H1 (cell line): ENCODE measurements around the gene REEP2. TPM values are rescaled to one million over a fixed set of nuclear protein-coding genes. Genes with fewer than 3 reads are reported as not detected.

ENCODE experiments used
- CTCF ChIA-PET: fragments of 300-600 bp; sonication (Branson Sonifier 250); formaldehyde crosslinking; loops from one replicate; lab custom pipeline; 2021; ENCODE audit not compliant: partially characterized antibody; lab: Charles Lee
- POLR2A ChIA-PET: fragments of 300-600 bp; sonication (Branson Sonifier 250); formaldehyde crosslinking; loops from one replicate; lab custom pipeline; 2021; ENCODE audit warnings: inconsistent platforms; ENCODE audit not compliant: partially characterized antibody; lab: Charles Lee
- DNase-seq, 2 experiments: peaks; one replicate each; pipeline versions ENCODE4 v3.0.0 to v3.0.0-alpha.2; 2010 to 2022; ENCODE audit warnings: low spot score in 2 of 2, low read depth in 1 of 2, mixed read lengths in 1 of 2
- FAIRE-seq: peaks from 2 replicates; lab custom pipeline; 2011; peaks lifted over from hg19 to GRCh38; lab: Jason Lieb, UNC
- H2AFZ ChIP-seq: 2 replicates; pipeline ENCODE4 v1.8.1; 2012; ENCODE audit warnings: low read length, inconsistent platforms
- H2AK5ac ChIP-seq: 2 replicates; pipeline ENCODE4 v1.6.1; 2013; ENCODE audit warnings: low read depth, low read length
- H2BK120ac ChIP-seq: replicated peaks from 2 replicates; pipeline ENCODE3; 2013; ENCODE audit warnings: low read depth, low read length, inconsistent platforms
- H2BK12ac ChIP-seq: 2 replicates; pipeline ENCODE4 v1.6.1; 2013; ENCODE audit warnings: low read depth, low read length
- H2BK15ac ChIP-seq: 2 replicates; pipeline ENCODE4 v1.6.1; 2013; ENCODE audit warnings: low read length
- H2BK20ac ChIP-seq: 2 replicates; pipeline ENCODE4 v1.6.1; 2013; ENCODE audit warnings: low read length
- H2BK5ac ChIP-seq: 2 replicates; pipeline ENCODE4 v1.6.1; 2013; ENCODE audit warnings: low read depth, low read length
- H3K14ac ChIP-seq: 2 replicates; pipeline ENCODE4 v1.6.1; 2013; ENCODE audit warnings: inconsistent platforms; ENCODE audit not compliant: insufficient read length
- H3K18ac ChIP-seq: 2 replicates; pipeline ENCODE4 v1.6.1; 2013; ENCODE audit warnings: low read length; ENCODE audit errors: extremely low read depth
- H3K23ac ChIP-seq: 2 replicates; pipeline ENCODE4 v1.6.1; 2013; ENCODE audit warnings: inconsistent platforms; ENCODE audit not compliant: insufficient read length
- H3K23me2 ChIP-seq: 2 replicates; pipeline ENCODE4 v1.6.1; 2013; ENCODE audit warnings: low read depth, low read length
- H3K27ac ChIP-seq: 2 replicates; pipeline ENCODE4 v1.6.1; 2011; ENCODE audit warnings: low read depth, low read length, inconsistent platforms
- H3K27me3 ChIP-seq, 4 experiments: replicated peaks in 1 of 4; 1 replicate in 1 of 4; 2 replicates in 3 of 4; pipeline versions ENCODE4 v1.6.1 to v1.8.1; 2011 to 2013; ENCODE audit warnings: low read length in 3 of 4, mild to moderate bottlenecking in 3 of 4, inconsistent platforms in 2 of 4, mixed read lengths in 2 of 4, moderate library complexity in 1 of 4; ENCODE audit not compliant: control insufficient read depth in 3 of 4, insufficient read depth in 3 of 4; ENCODE audit errors: extremely low read depth in 1 of 4
- H3K36me3 ChIP-seq, 4 experiments: 2 replicates each; pipeline versions ENCODE4 v1.6.1 to v1.8.1; 2011 to 2013; ENCODE audit warnings: mild to moderate bottlenecking in 4 of 4, low read length in 3 of 4, moderate library complexity in 2 of 4, control low read depth in 1 of 4, inconsistent platforms in 1 of 4; ENCODE audit not compliant: insufficient read depth in 4 of 4, control insufficient read depth in 2 of 4
- H3K4ac ChIP-seq: replicated peaks from 2 replicates; pipeline ENCODE3; 2013; ENCODE audit warnings: low read length, low read depth, mixed read lengths, inconsistent platforms; ENCODE audit not compliant: insufficient read length
- H3K4me1 ChIP-seq, 4 experiments: replicated peaks in 1 of 4; 1 replicate in 1 of 4; 2 replicates in 3 of 4; pipeline versions ENCODE4 v1.6.1 to v1.8.1; 2011 to 2013; ENCODE audit warnings: low read length in 3 of 4, inconsistent platforms in 2 of 4, mixed read lengths in 1 of 4; ENCODE audit not compliant: insufficient read depth in 4 of 4, control insufficient read depth in 3 of 4
- H3K4me2 ChIP-seq, 2 experiments: 2 replicates each; pipeline versions ENCODE4 v1.6.1 to v1.8.1; 2011 to 2013; ENCODE audit warnings: low read depth in 2 of 2, low read length in 2 of 2, control low read depth in 1 of 2, inconsistent platforms in 1 of 2, mild to moderate bottlenecking in 1 of 2; ENCODE audit not compliant: insufficient read depth in 1 of 2
- H3K4me3 ChIP-seq, 4 experiments: fragments of 200-600, 300-600 bp in 1 of 4; sonication (generic), shearing (Covaris generic), sonication (Bioruptor Twin) in 1 of 4; 2 replicates each; pipeline versions ENCODE4 v1.5.1 to v1.8.1; 2011 to 2016; ENCODE audit warnings: low read length in 4 of 4, low read depth in 3 of 4, control low read depth in 2 of 4, inconsistent platforms in 2 of 4, mild to moderate bottlenecking in 2 of 4, mixed read lengths in 1 of 4, moderate library complexity in 1 of 4; ENCODE audit not compliant: insufficient read depth in 2 of 4; ENCODE audit errors: extremely low read depth in 1 of 4
- H3K56ac ChIP-seq: replicated peaks from 2 replicates; pipeline ENCODE3; 2013; ENCODE audit warnings: low read depth, mild to moderate bottlenecking, mixed read lengths, low read length, inconsistent platforms; ENCODE audit not compliant: insufficient read length
- H3K79me1 ChIP-seq: 2 replicates; pipeline ENCODE4 v1.6.1; 2013; ENCODE audit warnings: low read depth, low read length, control low read depth
- H3K79me2 ChIP-seq, 2 experiments: 2 replicates each; pipeline versions ENCODE4 v1.6.1 to v1.8.1; 2012 to 2013; ENCODE audit warnings: low read length in 2 of 2, mild to moderate bottlenecking in 2 of 2, inconsistent platforms in 1 of 2; ENCODE audit not compliant: insufficient read depth in 2 of 2, control insufficient read depth in 1 of 2
- H3K9ac ChIP-seq, 4 experiments: replicated peaks in 1 of 4; 1 replicate in 1 of 4; 2 replicates in 3 of 4; pipeline versions ENCODE4 v1.6.1 to v1.8.1; 2011 to 2013; ENCODE audit warnings: low read depth in 3 of 4, low read length in 3 of 4, control low read depth in 2 of 4, mild to moderate bottlenecking in 2 of 4, moderate library complexity in 2 of 4, inconsistent platforms in 1 of 4; ENCODE audit errors: extremely low read depth in 1 of 4
- H3K9me3 ChIP-seq, 2 experiments: 2 replicates each; pipeline versions ENCODE4 v1.6.1 to v1.8.1; 2012 to 2013; ENCODE audit warnings: mild to moderate bottlenecking in 2 of 2, moderate library complexity in 2 of 2, control low read depth in 1 of 2, inconsistent platforms in 1 of 2, low read depth in 1 of 2, low read length in 1 of 2, mixed read lengths in 1 of 2; ENCODE audit not compliant: insufficient read depth in 2 of 2
- H4K20me1 ChIP-seq, 2 experiments: replicated peaks in 1 of 2; 2 replicates each; pipeline versions ENCODE3 to v1.8.1; 2011 to 2013; ENCODE audit warnings: inconsistent platforms in 2 of 2, low read length in 2 of 2, mild to moderate bottlenecking in 1 of 2; ENCODE audit not compliant: insufficient read depth in 2 of 2, control insufficient read depth in 1 of 2
- H4K5ac ChIP-seq: 2 replicates; pipeline ENCODE4 v1.6.1; 2013; ENCODE audit warnings: low read length, low read depth, mixed read lengths, inconsistent platforms; ENCODE audit not compliant: insufficient read length
- H4K8ac ChIP-seq: 2 replicates; pipeline ENCODE4 v1.8.0; 2013; ENCODE audit warnings: mild to moderate bottlenecking, moderate library complexity, low read length, inconsistent platforms; ENCODE audit not compliant: insufficient read depth; ENCODE audit errors: extremely low read depth
- H4K91ac ChIP-seq: replicated peaks from 2 replicates; pipeline ENCODE3; 2013; ENCODE audit warnings: low read length, mixed read lengths, inconsistent platforms; ENCODE audit not compliant: insufficient read length
- CBX5 ChIP-seq: fragments of 300-800, 300-1000 bp; sonication (generic); IDR thresholded peaks from 2 replicates; pipeline ENCODE4 v1.7.1; 2016; ENCODE audit warnings: antibody characterized with exemption, low read length, low read depth
- CHD2 ChIP-seq: IDR thresholded peaks from 2 replicates; pipeline ENCODE4 v1.6.1; 2012; ENCODE audit warnings: low read length, improper control_type of control experiment
- CREB1 ChIP-seq: IDR thresholded peaks from 2 replicates; pipeline ENCODE4 v1.6.1; 2012; ENCODE audit warnings: inconsistent platforms
- EGR1 ChIP-seq: IDR thresholded peaks from 2 replicates; pipeline ENCODE4 v1.6.1; 2011; ENCODE audit warnings: low read depth, low read length, borderline replicate concordance
- EP300 ChIP-seq, 2 experiments: IDR thresholded peaks; 1 replicate in 1 of 2; 2 replicates in 1 of 2; pipeline ENCODE4 v1.6.1; 2011 to 2012; ENCODE audit warnings: low read depth in 2 of 2, low read length in 2 of 2, mild to moderate bottlenecking in 2 of 2, borderline replicate concordance in 1 of 2, inconsistent platforms in 1 of 2, moderate library complexity in 1 of 2
- SIRT6 ChIP-seq: IDR thresholded peaks from one replicate; pipeline ENCODE4 v1.7.1; 2012; ENCODE audit warnings: low read length, inconsistent platforms
- SP4 ChIP-seq: IDR thresholded peaks from 2 replicates; pipeline ENCODE4 v1.6.1; 2012; ENCODE audit warnings: low read length, inconsistent platforms
- TAF7 ChIP-seq: optimal IDR thresholded peaks from 2 replicates; pipeline ENCODE3; 2011; ENCODE audit warnings: low read depth, mild to moderate bottlenecking, inconsistent platforms, low read length, moderate library complexity, borderline replicate concordance
- whole genome bisulfite sequencing, 2 experiments: shearing (Covaris generic) in 1 of 2; methylation state at CpG; one replicate each; pipeline versions ENCODE4 v1.1.6 to v1.1.7; 2013 to 2015; ENCODE audit warnings: low lambda C conversion rate in 2 of 2, mixed read lengths in 2 of 2, inconsistent platforms in 1 of 2, low coverage in 1 of 2, missing lambda C conversion rate in 1 of 2; ENCODE audit not compliant: insufficient replicate concordance in 2 of 2, insufficient coverage in 1 of 2, insufficient read length in 1 of 2; ENCODE audit errors: extremely low coverage in 1 of 2, missing lambda C conversion rate in 1 of 2; 5-methylcytosine and 5-hydroxymethylcytosine counted together
- polyA plus RNA-seq, 7 experiments: library from polyadenylated mRNA; depleted of rRNA in 3 of 7; stranded (reverse) in 5 of 7; unstranded in 2 of 7; fragments of >200 nt in 5 of 7; fragments of 200-250 nt in 2 of 7; gene quantifications; 1 replicate in 5 of 7; 2 replicates in 1 of 7; 4 replicates in 1 of 7; pipeline versions ENCODE4 v1.2.1 to v1.2.3, GENCODE V29; 2011 to 2013; ENCODE audit warnings: missing spikeins in 2 of 7, mixed read lengths in 2 of 7
- total RNA-seq: library from RNA; stranded (reverse); fragmentation: NEBNext Ultra II Directional; extraction: Animal tissue kit (Norgen Biotek cat#: 25700); gene quantifications from 2 replicates; pipeline ENCODE4 v1.2.1, GENCODE V29; 2021
- TF ChIP-seq, protein P1 (sequence below), 3 experiments: IDR thresholded peaks; 1 replicate in 2 of 3; 2 replicates in 1 of 3; pipeline versions ENCODE4 v1.5.1 to v1.6.1; 2011; ENCODE audit warnings: low read length in 3 of 3, mild to moderate bottlenecking in 3 of 3, inconsistent platforms in 2 of 3, low read depth in 1 of 3, moderate library complexity in 1 of 3; ENCODE audit not compliant: insufficient read depth in 1 of 3; ENCODE audit errors: control extremely low read depth in 1 of 3

REEP2 gene
- total and polyA plus RNA-seq, 2 of the 8 experiments (the other 6 are each of a cell fraction or from before 2014, with no cell fraction given) = 26.5 to 40.2 TPM

DNA sequence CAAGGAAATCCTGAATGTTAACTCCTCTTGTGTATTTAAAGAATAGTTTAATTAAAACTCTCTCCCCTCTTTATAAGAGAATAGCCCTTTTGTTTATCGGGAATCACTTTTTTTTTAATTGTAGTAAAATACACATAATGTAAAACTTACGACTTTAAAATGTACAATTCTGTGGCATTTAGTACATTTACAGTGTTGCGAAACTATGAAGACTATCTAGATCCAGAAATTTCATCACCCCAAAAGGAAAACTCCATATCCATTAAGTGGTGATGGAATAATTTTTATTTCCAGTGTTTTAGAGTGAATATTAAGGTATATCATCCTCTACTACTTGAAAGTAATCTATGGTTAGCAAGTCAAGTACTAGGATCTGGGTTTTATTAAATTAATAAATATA, 49.5 kb upstream of the REEP2 start:
- H3K36me3 ChIP-seq = peaks cover 11 to 65% (median 34%) of the 10 kb centered on the region in 4 experiments
- H3K4ac ChIP-seq = no peak overlapping the region
- no peak overlapping the region for H2BK120ac ChIP-seq
- H4K8ac ChIP-seq = no peak overlapping the region
- FAIRE-seq (no peak), DNase-seq (no peak)
- no peak overlapping the region for H3K4me2 ChIP-seq
- H3K79me2 ChIP-seq = no peaks in the 10 kb centered on the region
- H2BK5ac ChIP-seq = no peak overlapping the region
- H2AK5ac ChIP-seq = no peak overlapping the region
- H3K23ac ChIP-seq = no peak overlapping the region
- H3K27me3 ChIP-seq = no peaks in the 10 kb centered on the region
- no peak overlapping the region for H3K4me3 ChIP-seq
- H3K4me1 ChIP-seq = no peaks in the 10 kb centered on the region
- no peak overlapping the region for H2AFZ ChIP-seq
- 87% methylated on average over 3 of the region's 3 CpGs; no CpG with 5 or more reads in 1 of the 2 experiments for WGBS, 2 experiments
- no peak overlapping the region for H3K56ac ChIP-seq
- H3K27ac ChIP-seq = no peak overlapping the region
- CTCF ChIA-PET = no interaction called here
- H2BK20ac ChIP-seq = no peak overlapping the region
- H3K9me3 ChIP-seq = no peaks in the 10 kb centered on the region
- H4K20me1 ChIP-seq = peaks cover 0 to 2% of the 10 kb centered on the region in 2 experiments
- H2BK15ac ChIP-seq = no peak overlapping the region
- H4K91ac ChIP-seq = no peak overlapping the region
- POLR2A ChIA-PET = no interaction called here
- H3K18ac ChIP-seq = no peak overlapping the region
- H3K23me2 ChIP-seq = no peaks in the 10 kb centered on the region
- no peaks in the 10 kb centered on the region for H3K79me1 ChIP-seq
- H3K9ac ChIP-seq = no peak overlapping the region
- H2BK12ac ChIP-seq = no peak overlapping the region
- no peak overlapping the region for H4K5ac ChIP-seq
- no peak overlapping the region for H3K14ac ChIP-seq
- TF ChIP-seq, protein P1, sequence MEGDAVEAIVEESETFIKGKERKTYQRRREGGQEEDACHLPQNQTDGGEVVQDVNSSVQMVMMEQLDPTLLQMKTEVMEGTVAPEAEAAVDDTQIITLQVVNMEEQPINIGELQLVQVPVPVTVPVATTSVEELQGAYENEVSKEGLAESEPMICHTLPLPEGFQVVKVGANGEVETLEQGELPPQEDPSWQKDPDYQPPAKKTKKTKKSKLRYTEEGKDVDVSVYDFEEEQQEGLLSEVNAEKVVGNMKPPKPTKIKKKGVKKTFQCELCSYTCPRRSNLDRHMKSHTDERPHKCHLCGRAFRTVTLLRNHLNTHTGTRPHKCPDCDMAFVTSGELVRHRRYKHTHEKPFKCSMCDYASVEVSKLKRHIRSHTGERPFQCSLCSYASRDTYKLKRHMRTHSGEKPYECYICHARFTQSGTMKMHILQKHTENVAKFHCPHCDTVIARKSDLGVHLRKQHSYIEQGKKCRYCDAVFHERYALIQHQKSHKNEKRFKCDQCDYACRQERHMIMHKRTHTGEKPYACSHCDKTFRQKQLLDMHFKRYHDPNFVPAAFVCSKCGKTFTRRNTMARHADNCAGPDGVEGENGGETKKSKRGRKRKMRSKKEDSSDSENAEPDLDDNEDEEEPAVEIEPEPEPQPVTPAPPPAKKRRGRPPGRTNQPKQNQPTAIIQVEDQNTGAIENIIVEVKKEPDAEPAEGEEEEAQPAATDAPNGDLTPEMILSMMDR (IDR thresholded peaks at IDR 0.05; ENCODE audit: control extremely low read depth in 1 of 3, insufficient read depth in 1 of 3, low read depth in 1 of 3, low read length in 3 of 3) = no peak
- TF ChIP-seq TAF7 (no peak), SIRT6 (no peak), CHD2 (no peak), EGR1 (no peak), CBX5 (no peak), EP300 (IDR thresholded peaks at IDR 0.05; ENCODE audit: borderline replicate concordance in 1 of 2, low read depth in 2 of 2, low read length in 2 of 2) (no peak), CREB1 (no peak), SP4 (no peak)
